ENCODE measurements around the gene DLGAP1.

DLGAP1 gene

GRCh38 chr18:3898861-3899613 lies 556.1 kb downstream of the DLGAP1 start:
- no peak for DNase-seq (ENCODE audit: low read depth)

- no peak for DNase-seq (ENCODE audit: low read depth)
Measured at GRCh38 chr18:3892152-3892551, 563.0 kb downstream of the DLGAP1 start.

- no peak for DNase-seq (ENCODE audit: low read depth)
Measured at GRCh38 chr18:3891245-3891644, 563.9 kb downstream of the DLGAP1 start.

GRCh38 chr18:3889803-3890202 lies 565.3 kb downstream of the DLGAP1 start:
- no peak for DNase-seq (ENCODE audit: low read depth)

- DNase-seq (ENCODE audit: low read depth): no peak
Measured at GRCh38 chr18:3889121-3889520, 566.0 kb downstream of the DLGAP1 start.

- no peak for DNase-seq (ENCODE audit: low read depth)
Measured at GRCh38 chr18:3886575-3887322, 568.4 kb downstream of the DLGAP1 start.

- DNase-seq (ENCODE audit: low read depth): no peak
Measured at GRCh38 chr18:3885209-3885792, 569.8 kb downstream of the DLGAP1 start.

GRCh38 chr18:3879836-3880120 lies 575.3 kb downstream of the DLGAP1 start:
- DNase-seq (ENCODE audit: low read depth): no peak

- DNase-seq (ENCODE audit: low read depth): no peak
Measured at GRCh38 chr18:3879114-3879835, 575.8 kb downstream of the DLGAP1 start.

GRCh38 chr18:3878401-3878800 lies 576.7 kb downstream of the DLGAP1 start:
- no peak for DNase-seq (ENCODE audit: low read depth)

- DNase-seq (ENCODE audit: low read depth): no peak
Measured at GRCh38 chr18:3877678-3878077, 577.4 kb downstream of the DLGAP1 start.

- no peak for DNase-seq (ENCODE audit: low read depth)
Measured at GRCh38 chr18:3875961-3876360, 579.1 kb downstream of the DLGAP1 start.

- no peak for DNase-seq (ENCODE audit: low read depth)
Measured at GRCh38 chr18:3875376-3875775, 579.7 kb downstream of the DLGAP1 start.

- DNase-seq (ENCODE audit: low read depth): no peak
Measured at GRCh38 chr18:3874581-3874980, 580.5 kb downstream of the DLGAP1 start.

- no peak for DNase-seq (ENCODE audit: low read depth)
Measured at GRCh38 chr18:3874125-3874524, 581.0 kb downstream of the DLGAP1 start.

GRCh38 chr18:3873698-3874097 lies 581.4 kb downstream of the DLGAP1 start:
- DNase-seq (ENCODE audit: low read depth): no peak

GRCh38 chr18:3873211-3873610 lies 581.9 kb downstream of the DLGAP1 start:
- no peak for DNase-seq (ENCODE audit: low read depth)

- no peak for DNase-seq (ENCODE audit: low read depth)
Measured at GRCh38 chr18:3872641-3873040, 582.5 kb downstream of the DLGAP1 start.

- no peak for DNase-seq (ENCODE audit: low read depth)
Measured at GRCh38 chr18:3871687-3872086, 583.4 kb downstream of the DLGAP1 start.

- DNase-seq (ENCODE audit: low read depth): no peak
Measured at GRCh38 chr18:3870914-3871313, 584.2 kb downstream of the DLGAP1 start.

GRCh38 chr18:3869848-3870247 lies 585.3 kb downstream of the DLGAP1 start:
- DNase-seq (ENCODE audit: low read depth): no peak

- DNase-seq (ENCODE audit: low read depth): no peak
Measured at GRCh38 chr18:3867864-3868311, 587.2 kb downstream of the DLGAP1 start.

GRCh38 chr18:3867236-3867635 lies 587.9 kb downstream of the DLGAP1 start:
- DNase-seq (ENCODE audit: low read depth): no peak
